Memory B cell (primary cell): Measurements from ENCODE around the gene PRICKLE2.
"Not testable (repeated sequence)": the region's sequence is repeated elsewhere in the genome, so short reads cannot be mapped to it uniquely, and the experiment has no call there.

Experiments
- ATAC-seq: fragments of 150-1000 bp; cut with Tn5 transposase; 2 replicates; pipeline ENCODE4 v1.10.0; 2021; ENCODE audit warnings: low read depth, mild to moderate bottlenecking, moderate library complexity
- DNase-seq, 2 donors: peaks; one replicate each; pipeline ENCODE4 v3.0.0; 2022; ENCODE audit warnings: low spot score in 2 of 2
- H3K27ac Mint-ChIP-seq: one replicate; pipeline ENCODE4 v1.8.0; 2022; ENCODE audit warnings: mild to moderate bottlenecking, moderate library complexity, mixed read lengths
- H3K27me3 Mint-ChIP-seq: one replicate; pipeline ENCODE4 v1.8.0; 2022; ENCODE audit warnings: mixed read lengths
- H3K36me3 Mint-ChIP-seq: one replicate; pipeline ENCODE4 v1.8.0; 2022; ENCODE audit warnings: mild to moderate bottlenecking, mixed read lengths
- H3K4me1 Mint-ChIP-seq: one replicate; pipeline ENCODE4 v1.8.0; 2022; ENCODE audit warnings: mixed read lengths
- H3K4me3 Mint-ChIP-seq: one replicate; pipeline ENCODE4 v1.8.0; 2022; ENCODE audit warnings: mild to moderate bottlenecking, moderate library complexity, mixed read lengths
- H3K9me3 Mint-ChIP-seq: one replicate; pipeline ENCODE4 v1.8.0; 2022; ENCODE audit warnings: mixed read lengths

Gene PRICKLE2

GRCh38 chr3:64099316-64099715, 126.0 kb downstream of the PRICKLE2 start:
- no peak overlapping the region for H3K4me3 Mint-ChIP-seq
- H3K4me1 Mint-ChIP-seq = peaks cover 3% of the 10 kb centered on the region
- H3K27me3 Mint-ChIP-seq = no peaks in the 10 kb centered on the region
- ATAC-seq (no peak), DNase-seq (no peak)
- no peaks in the 10 kb centered on the region for H3K9me3 Mint-ChIP-seq
- H3K27ac Mint-ChIP-seq = no peak overlapping the region
- H3K36me3 Mint-ChIP-seq = no peaks in the 10 kb centered on the region

- Mint-ChIP-seq H3K27ac (no peak overlapping the region), H3K36me3 (no peaks in the 10 kb centered on the region), H3K27me3 (no peaks in the 10 kb centered on the region), H3K9me3 (no peaks in the 10 kb centered on the region), H3K4me3 (no peak overlapping the region), H3K4me1 (peaks cover 3% of the 10 kb centered on the region)
- DNase-seq (no peak), ATAC-seq (no peak)
Observed at GRCh38 chr3:64098670-64099069, 126.6 kb downstream of the PRICKLE2 start.

GRCh38 chr3:64097920-64098319, 127.3 kb downstream of the PRICKLE2 start:
- DNase-seq (no peak), ATAC-seq (no peak)
- Mint-ChIP-seq H3K36me3 (no peaks in the 10 kb centered on the region), H3K4me1 (peaks cover 3% of the 10 kb centered on the region), H3K27ac (no peak overlapping the region), H3K4me3 (no peak overlapping the region), H3K27me3 (no peaks in the 10 kb centered on the region), H3K9me3 (no peaks in the 10 kb centered on the region)

GRCh38 chr3:64095802-64096201, 129.5 kb downstream of the PRICKLE2 start:
- no peak overlapping the region for H3K4me3 Mint-ChIP-seq
- no peak overlapping the region for H3K27ac Mint-ChIP-seq
- no peaks in the 10 kb centered on the region for H3K36me3 Mint-ChIP-seq
- DNase-seq (no peak), ATAC-seq (no peak)
- no peaks in the 10 kb centered on the region for H3K9me3 Mint-ChIP-seq
- H3K4me1 Mint-ChIP-seq = peaks cover 3% of the 10 kb centered on the region
- H3K27me3 Mint-ChIP-seq = no peaks in the 10 kb centered on the region

- no peak overlapping the region for H3K27ac Mint-ChIP-seq
- H3K36me3 Mint-ChIP-seq = no peaks in the 10 kb centered on the region
- H3K4me1 Mint-ChIP-seq = peaks cover 3% of the 10 kb centered on the region
- no peak overlapping the region for H3K4me3 Mint-ChIP-seq
- ATAC-seq (no peak), DNase-seq (no peak)
- H3K9me3 Mint-ChIP-seq = no peaks in the 10 kb centered on the region
- peaks cover 1% of the 10 kb centered on the region for H3K27me3 Mint-ChIP-seq
Observed at GRCh38 chr3:64094713-64095079, 130.6 kb downstream of the PRICKLE2 start.

GRCh38 chr3:64093825-64094712, 131.2 kb downstream of the PRICKLE2 start:
- Mint-ChIP-seq H3K9me3 (no peaks in the 10 kb centered on the region), H3K4me3 (no peak overlapping the region), H3K36me3 (no peaks in the 10 kb centered on the region), H3K27ac (no peak overlapping the region), H3K4me1 (peaks cover 3% of the 10 kb centered on the region), H3K27me3 (peaks cover 2% of the 10 kb centered on the region)
- DNase-seq (no peak), ATAC-seq (no peak)

GRCh38 chr3:64093211-64093610, 132.1 kb downstream of the PRICKLE2 start:
- DNase-seq (no peak), ATAC-seq (no peak)
- Mint-ChIP-seq H3K4me1 (peaks cover 3% of the 10 kb centered on the region), H3K9me3 (no peaks in the 10 kb centered on the region), H3K27ac (no peak overlapping the region), H3K4me3 (no peak overlapping the region), H3K27me3 (peaks cover 2% of the 10 kb centered on the region), H3K36me3 (no peaks in the 10 kb centered on the region)

- Mint-ChIP-seq H3K27ac (no peak overlapping the region), H3K27me3 (peaks cover 2% of the 10 kb centered on the region), H3K4me1 (peaks cover 6% of the 10 kb centered on the region), H3K4me3 (no peak overlapping the region), H3K9me3 (no peaks in the 10 kb centered on the region), H3K36me3 (no peaks in the 10 kb centered on the region)
- no peak for ATAC-seq
- DNase-seq = no peak
Observed at GRCh38 chr3:64091501-64091900, 133.8 kb downstream of the PRICKLE2 start.

- ATAC-seq, H3K27ac Mint-ChIP-seq, H3K4me3 Mint-ChIP-seq, H3K36me3 Mint-ChIP-seq, H3K27me3 Mint-ChIP-seq, DNase-seq, H3K4me1 Mint-ChIP-seq, H3K9me3 Mint-ChIP-seq: not testable (repeated sequence)
Observed at GRCh38 chr3:64089386-64089785, 135.9 kb downstream of the PRICKLE2 start.

GRCh38 chr3:64088408-64089205, 136.7 kb downstream of the PRICKLE2 start:
- DNase-seq (no peak), ATAC-seq (no peak)
- no peaks in the 10 kb centered on the region for H3K36me3 Mint-ChIP-seq
- H3K9me3 Mint-ChIP-seq = no peaks in the 10 kb centered on the region
- peaks cover 2% of the 10 kb centered on the region for H3K27me3 Mint-ChIP-seq
- H3K4me1 Mint-ChIP-seq = peaks cover 8% of the 10 kb centered on the region
- no peak overlapping the region for H3K27ac Mint-ChIP-seq
- H3K4me3 Mint-ChIP-seq = no peak overlapping the region

GRCh38 chr3:64086479-64087252, 138.6 kb downstream of the PRICKLE2 start:
- H3K4me1 Mint-ChIP-seq = peaks cover 8% of the 10 kb centered on the region
- peak overlapping the region; percentile 6 for H3K4me3 Mint-ChIP-seq
- no peaks in the 10 kb centered on the region for H3K36me3 Mint-ChIP-seq
- H3K27ac Mint-ChIP-seq = no peak overlapping the region
- peaks cover 2% of the 10 kb centered on the region for H3K27me3 Mint-ChIP-seq
- ATAC-seq (no peak), DNase-seq (no peak)
- no peaks in the 10 kb centered on the region for H3K9me3 Mint-ChIP-seq

GRCh38 chr3:64084640-64085039, 140.6 kb downstream of the PRICKLE2 start:
- peaks cover 8% of the 10 kb centered on the region for H3K4me1 Mint-ChIP-seq
- H3K27ac Mint-ChIP-seq = no peak overlapping the region
- no peak overlapping the region for H3K4me3 Mint-ChIP-seq
- ATAC-seq (no peak), DNase-seq (no peak)
- no peaks in the 10 kb centered on the region for H3K27me3 Mint-ChIP-seq
- H3K9me3 Mint-ChIP-seq = no peaks in the 10 kb centered on the region
- H3K36me3 Mint-ChIP-seq = no peaks in the 10 kb centered on the region

- H3K27ac Mint-ChIP-seq = no peak overlapping the region
- peaks cover 8% of the 10 kb centered on the region for H3K4me1 Mint-ChIP-seq
- ATAC-seq (no peak), DNase-seq (no peak)
- H3K4me3 Mint-ChIP-seq = no peak overlapping the region
- H3K9me3 Mint-ChIP-seq = no peaks in the 10 kb centered on the region
- H3K27me3 Mint-ChIP-seq = peaks cover 5% of the 10 kb centered on the region
- H3K36me3 Mint-ChIP-seq = no peaks in the 10 kb centered on the region
Observed at GRCh38 chr3:64083575-64083974, 141.7 kb downstream of the PRICKLE2 start.
